GM21515 (cell line): ENCODE data around the gene WNT8B.

ENCODE experiments used
- ATAC-seq: cut with Tn5 transposase; IDR thresholded peaks from one replicate; pipeline ENCODE4 v1.9.1; 2021; ENCODE audit not compliant: unreplicated experiment

WNT8B gene, protein sequence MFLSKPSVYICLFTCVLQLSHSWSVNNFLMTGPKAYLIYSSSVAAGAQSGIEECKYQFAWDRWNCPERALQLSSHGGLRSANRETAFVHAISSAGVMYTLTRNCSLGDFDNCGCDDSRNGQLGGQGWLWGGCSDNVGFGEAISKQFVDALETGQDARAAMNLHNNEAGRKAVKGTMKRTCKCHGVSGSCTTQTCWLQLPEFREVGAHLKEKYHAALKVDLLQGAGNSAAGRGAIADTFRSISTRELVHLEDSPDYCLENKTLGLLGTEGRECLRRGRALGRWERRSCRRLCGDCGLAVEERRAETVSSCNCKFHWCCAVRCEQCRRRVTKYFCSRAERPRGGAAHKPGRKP

DNA sequence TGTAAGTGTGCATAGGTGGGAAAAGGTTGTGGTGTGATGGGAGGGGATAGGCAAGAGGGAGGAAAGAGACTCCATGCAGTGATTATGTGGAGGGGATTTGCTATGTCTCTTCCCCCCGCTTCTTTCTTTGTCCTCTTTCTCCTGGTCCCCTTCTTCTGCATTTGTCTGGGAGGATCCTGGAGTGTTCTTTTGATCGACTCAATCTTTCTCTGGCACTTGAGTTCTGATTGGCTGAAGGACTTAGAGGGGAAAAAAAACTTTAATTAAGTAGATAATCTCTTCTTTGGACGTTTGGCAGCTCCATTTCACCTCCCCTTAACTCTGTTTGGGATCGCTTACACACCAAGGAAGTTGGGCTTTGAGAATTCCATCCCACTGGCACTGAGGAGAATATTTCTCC, at the start of gene WNT8B:
Gene WNT8B, plus strand, starts transcription at position 301 of the 400 bp plus-strand sequence. CDS start 160 bp downstream, outside the sequence.
- ATAC-seq, result no peak

DNA sequence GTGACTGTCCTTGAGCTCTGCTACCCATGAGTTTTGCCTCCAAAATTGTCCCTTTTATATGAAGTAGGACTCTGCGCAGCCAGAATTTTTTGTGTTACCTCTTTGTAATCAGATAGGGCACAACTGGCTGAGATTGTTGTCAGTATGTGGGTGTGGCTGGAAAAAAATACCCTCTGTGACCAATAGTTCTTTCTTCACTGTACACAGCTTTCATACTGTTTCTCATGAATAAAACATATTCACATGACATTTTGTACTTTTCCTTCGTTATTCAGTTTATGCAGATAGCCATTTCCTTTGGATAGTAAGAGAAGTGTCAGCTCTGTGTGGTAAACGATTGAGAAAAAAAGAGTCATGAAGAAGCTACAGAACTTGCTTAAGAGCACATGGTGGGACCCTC, 49.6 kb upstream of the WNT8B start:
- ATAC-seq, result no peak

DNA sequence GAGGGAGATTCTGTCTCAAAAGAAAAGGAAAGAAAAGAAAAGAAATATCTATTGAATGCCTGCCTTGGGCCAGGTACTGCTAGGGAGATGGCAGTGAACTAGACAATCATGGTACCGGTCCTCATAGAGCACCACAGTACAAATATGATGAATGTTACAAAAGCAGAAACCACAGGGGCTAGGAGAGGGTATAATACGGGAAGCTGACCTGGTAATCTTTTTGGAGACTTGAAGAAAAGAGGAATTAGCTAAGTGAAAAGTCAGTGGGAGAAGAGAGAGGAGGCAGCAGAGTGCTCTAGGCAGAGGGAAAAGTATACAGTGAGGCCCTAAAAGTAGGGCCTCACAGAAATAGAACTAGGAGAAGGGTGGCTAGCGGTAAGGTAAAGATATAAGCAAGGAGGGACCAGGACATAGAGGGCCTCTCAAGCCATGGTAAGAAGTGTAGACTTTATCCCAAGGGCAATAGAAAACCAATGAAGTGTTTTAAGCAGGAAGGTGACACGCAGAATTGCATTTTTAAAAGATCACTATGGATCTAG, 42.8 kb upstream of the WNT8B start:
- ATAC-seq, result no peak

DNA sequence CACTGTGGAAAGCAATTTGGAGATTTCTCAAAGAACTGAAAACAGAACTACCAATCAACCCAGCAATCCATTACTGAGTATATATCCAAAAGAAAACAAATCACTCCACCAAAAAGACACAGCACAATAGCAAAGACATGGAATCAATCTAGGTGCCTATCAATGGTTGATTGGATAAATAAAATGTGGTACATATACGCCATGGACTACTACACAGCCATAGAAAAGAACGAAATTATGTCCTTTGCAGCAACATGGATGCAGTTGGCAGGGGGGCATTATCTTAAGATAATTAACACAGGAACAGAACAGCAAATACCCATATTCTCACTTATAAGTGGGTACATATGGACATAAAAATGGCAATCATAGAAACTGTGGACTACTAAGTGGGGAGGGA, 35.4 kb upstream of the WNT8B start:
- no peak for ATAC-seq

DNA sequence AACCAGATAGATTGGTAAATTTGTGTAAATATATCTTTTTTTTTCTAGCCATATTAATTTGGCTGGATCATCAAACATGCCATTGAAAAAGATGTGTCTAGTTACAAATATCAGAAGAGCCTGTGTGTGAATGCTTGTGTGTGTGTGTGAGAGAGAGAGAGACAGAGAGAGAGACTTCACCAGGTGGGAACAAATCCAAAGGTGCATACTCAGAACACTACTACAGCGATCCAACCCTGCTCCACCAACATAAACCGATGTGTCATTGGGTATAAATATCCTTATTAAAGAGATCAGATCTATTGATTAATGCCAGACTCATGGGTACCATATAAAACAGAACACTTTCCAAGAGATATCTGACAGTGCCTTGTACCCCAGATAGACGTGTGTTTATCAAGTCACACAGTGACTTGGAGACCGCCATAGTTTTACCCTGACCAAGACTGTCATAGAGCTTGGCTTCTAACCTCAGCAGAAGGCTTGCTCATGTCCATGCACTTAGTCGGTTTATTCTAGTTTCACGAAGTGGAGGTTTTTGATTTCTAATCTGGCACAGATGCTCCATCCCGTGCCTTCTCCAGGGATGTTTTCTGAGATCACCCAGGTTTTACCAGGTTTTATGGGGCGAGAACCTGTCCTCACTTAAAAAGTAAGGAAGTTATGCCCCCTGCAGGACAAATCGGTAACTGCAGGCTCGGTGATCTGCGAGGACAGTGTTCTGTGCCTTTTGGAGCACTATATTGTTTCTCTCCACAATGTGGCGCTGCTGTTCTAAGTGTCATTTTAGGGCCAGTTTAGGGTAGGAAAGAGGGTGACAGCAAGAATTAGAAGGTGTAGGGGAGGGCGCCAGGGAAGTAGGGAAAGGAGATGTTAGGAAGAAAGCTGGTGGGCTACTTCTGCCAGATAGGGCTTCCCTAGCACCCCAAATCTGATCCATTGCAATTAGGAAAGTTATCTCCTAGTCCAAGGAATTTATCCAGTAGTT, 29.3 kb upstream of the WNT8B start:
- peak; percentile 91 for ATAC-seq

DNA sequence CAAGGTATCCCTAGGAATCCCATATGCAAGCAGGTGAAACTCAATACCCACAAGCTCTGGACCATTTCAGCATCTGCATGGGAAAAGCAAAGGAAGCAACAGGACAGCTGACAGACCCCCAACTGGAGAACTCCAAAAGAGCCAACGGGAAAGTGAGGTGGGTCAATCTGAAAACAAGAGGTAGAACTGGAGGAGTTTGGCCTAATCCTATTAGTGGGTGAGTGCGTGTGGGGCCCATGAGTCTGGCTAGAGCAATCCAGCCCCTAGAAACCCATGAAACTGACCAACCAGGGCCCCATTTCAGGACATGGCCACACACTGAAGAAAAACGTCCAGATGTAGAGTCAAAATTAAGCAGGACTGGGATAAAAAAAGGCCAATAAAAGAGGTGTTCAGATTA, 26.6 kb upstream of the WNT8B start:
- ATAC-seq, result no peak

DNA sequence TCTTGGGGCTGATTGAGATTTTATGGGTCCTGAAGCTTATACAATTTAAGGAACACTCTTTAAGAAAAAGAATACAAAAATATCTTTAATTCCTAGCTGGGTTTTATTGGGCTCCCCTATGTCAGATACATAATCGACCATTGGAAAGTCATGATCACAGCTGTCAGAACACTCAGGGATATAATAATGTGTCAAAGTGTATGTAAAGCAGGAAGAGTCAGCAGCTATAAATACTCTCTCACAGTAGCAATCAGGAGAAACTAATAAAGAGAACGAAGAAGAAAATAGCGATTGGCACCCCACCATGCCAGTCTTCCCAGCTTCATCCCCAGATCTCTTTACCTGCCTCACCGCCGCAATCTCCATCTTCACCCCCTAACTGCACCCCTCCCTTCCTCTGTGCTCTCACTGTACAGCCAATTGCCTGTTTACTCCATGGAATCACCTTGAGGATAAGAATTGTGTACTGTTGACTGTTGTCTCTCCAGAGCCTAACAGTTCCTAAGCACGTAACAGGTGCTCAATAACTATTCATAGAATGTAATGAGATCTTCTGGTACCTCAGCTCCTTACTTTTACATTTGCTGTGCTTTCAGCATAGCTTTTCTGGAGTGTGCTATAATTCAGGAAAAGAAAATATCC, 24.0 kb upstream of the WNT8B start:
- ATAC-seq, result no peak

DNA sequence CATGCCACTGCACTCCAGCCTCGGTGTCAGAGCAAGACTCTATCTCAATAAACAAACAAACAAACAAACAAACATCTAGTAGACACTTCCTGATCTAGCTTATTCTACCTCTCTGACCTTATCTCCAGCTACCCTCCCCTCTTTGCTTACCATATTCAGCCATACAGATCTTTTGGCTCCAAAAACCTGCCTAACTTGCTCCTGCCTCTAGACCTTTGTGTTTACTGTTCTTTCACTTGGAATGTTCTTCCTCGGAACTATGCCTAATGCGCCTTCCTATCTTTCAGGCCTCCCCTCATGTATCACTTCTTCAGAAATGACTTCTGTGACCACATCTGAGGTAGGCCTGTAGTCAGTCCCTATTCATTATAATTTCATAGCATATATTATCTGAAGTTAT, 20.3 kb upstream of the WNT8B start:
- ATAC-seq, result no peak

DNA sequence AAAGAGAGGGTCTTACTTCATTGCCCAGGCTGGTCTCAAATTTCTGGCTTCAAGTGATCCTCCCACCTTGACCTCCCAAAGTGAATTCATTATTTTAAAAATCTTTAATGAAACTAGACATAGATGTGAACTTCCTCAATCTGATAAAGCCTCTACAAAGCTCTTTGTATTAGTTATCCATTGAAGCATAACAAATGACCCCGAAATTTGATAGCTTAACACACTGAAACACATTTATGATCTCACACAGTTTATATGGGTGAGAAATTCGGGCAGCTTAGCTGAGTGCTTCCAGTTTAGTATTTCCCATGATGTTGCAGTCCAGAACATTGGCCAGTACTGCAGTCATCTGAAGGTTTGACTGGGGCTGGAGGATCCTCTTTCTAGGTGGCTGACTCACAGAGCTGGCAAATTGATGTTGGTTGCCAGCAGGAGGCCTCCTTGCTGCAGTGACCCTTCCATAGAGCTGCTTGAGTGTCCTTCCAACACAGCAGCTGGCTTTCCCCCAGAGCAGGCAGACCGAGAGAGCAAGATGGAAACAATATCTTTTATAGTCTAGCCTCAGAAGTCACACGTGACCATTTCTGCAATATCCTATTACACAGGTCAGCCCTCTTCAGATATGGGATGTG, 16.6 kb upstream of the WNT8B start:
- no peak for ATAC-seq

DNA sequence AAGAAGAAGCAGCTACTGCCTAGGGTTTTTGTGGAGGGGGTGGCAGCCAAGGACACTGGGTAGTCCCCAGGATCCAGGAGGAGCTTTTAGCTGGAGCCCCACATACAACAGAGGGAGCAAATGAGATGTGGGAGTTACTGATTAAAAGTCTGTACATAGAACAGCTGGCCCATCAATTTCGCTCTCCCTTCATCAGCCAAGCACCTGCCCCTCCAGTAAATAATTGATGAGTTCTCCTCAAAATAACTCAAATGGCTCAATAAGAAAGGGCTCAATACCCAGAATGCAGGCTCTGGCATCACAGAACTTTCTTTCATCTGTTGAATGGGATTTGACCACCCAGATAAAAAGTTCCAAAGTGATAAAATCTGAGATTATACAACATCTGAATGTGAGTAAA, 15.1 kb upstream of the WNT8B start:
- no peak for ATAC-seq

DNA sequence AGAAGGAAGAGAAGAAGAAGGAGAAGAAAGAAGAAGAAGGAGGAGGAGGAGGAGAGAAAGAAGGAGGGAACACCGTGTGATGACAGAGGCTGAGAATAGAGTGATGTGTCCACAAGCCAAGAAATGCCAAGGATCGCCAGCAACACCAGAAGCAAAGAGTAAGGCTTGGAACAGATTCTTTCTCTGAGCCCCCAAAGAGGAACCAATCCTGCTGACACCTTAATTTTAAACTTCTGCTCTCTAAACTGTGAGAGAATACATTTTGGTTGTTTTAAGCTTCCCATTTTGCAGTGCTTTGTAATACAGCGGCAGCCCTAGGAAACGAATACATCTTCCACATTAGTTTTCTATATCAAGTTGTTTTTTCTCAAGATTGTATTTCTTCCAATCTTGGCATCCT, 13.9 kb upstream of the WNT8B start:
- ATAC-seq, result no peak

DNA sequence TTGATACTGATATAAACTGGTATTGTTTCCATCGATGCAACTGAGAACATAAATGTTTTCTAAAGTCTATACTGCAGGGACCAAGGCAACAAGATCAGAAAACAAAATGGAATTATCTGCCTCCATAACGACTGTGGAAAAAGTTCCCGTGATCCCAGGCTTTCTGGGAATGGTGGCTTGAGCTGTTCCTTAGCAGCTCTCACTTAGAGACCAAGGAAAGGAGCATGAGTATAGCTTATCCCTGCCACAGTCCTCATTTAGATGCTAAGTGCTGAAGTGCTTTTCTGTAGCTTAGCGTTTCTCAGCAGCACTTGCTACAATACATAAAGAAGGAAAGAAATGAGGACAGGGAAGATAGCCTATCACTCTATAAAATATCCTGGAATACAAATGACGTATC, 5.5 kb downstream of the WNT8B start:
- no peak for ATAC-seq

DNA sequence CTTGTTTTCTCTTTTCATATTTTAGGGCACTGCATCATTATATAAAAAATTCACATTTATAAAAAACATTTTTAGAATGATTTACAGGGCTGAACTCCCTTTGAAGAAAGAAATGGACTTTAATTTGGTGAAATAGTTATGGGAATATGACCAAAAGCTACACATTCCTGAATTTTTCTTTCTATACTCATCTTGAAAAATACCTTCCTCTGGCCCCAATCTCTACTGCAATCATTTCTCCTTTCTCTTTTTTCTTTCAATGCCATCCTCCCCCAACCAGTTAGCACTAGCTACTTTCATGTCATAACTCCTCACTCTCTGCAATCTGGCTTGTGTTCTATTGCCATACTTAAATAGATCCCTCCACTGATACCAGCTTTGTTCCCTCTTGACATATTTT, 6.2 kb downstream of the WNT8B start:
- no peak for ATAC-seq

DNA sequence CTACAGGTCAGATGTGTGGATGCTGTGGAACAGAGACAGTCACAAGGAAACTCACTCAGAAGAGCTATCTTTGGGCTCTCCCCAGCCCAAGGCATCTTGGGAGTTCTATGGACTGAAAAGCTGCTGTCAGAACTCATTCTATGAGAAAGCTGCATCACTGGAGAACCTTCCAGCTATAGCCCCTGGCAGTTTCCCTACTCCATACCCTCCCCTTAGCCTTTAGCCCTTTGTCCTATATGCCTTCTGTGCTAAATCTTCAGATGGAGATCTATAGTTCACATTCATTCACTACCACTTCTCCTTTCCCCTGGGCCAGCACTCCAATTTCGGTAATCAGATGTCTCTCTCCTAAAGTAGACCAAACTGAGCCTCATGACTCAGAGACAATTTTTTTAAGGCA, 6.9 kb downstream of the WNT8B start:
- no peak for ATAC-seq

DNA sequence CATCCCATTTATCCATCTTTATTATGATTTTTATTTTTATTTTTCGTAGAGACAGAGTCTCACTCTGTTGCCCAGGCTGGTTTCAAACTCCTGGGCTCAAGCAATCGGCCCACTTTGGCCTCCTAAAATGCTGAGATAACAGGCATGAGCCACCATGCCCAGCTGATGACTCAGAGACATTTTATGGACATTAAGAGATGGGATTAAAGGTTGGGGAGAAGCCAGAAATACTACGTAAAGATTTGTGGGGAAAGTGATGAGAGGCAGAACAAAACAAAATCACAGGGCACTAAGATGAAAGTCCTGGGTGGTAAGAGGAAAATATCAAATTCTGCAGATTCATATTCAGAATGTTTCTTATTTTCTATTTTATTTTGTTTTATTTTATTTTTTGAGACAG, 7.6 kb downstream of the WNT8B start:
- no peak for ATAC-seq

DNA sequence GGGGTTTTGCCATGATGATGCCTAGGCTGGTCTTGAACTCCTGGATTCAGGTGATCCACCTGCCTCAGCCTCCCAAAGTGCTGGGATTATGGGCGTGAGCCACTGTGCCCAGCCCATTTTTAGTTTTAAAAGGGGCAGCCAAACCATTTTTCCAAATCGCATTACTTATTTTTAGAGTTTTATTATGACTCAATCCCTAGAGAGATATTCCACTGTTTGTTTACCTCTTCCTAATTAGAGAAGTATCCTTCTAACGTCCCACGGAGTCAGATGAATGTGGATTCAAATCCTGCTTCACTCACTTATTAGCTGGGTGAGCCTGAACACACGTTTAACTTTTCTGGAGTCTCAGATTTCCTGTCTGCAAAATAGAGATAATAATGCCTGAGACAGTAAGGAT, 15.2 kb downstream of the WNT8B start:
- ATAC-seq, result no peak

DNA sequence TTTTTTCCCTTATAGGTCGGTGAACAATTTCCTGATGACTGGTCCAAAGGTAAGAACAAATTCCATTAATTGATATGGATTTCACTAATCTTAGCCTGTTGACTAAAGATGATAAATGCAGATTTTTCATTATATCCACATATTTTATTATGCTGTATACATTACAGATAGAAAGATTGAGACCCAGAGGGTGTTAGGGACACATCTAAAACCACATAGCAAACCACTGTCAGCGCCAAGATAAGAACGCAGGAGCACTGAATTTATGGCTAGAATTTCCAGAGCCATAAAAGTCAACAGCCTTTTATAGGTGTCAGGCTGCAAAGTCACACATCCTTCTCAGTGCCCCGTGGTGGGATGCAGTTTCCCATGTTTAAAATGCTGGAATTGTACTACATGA, 16.2 kb downstream of the WNT8B start:
- ATAC-seq, result no peak

DNA sequence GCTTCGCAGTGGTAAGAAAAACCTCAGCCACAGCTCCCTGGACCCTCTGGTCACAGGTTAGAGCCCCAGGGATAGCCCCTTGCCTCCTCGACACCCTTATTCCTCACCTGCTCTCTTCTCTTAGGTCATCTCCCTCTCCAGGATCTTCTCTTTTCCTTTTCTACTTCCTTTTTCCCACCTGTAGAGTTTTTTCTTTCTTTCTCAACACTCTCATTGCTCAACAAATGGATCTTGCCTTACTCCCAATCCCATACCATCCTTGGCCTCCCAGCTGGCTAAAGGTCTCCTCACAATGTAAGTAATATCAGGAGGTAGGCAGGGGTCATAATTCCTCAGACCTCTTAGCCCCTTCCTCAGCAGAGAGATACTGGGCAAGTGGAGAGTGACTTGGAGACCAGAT, 17.2 kb downstream of the WNT8B start:
- ATAC-seq, result no peak

DNA sequence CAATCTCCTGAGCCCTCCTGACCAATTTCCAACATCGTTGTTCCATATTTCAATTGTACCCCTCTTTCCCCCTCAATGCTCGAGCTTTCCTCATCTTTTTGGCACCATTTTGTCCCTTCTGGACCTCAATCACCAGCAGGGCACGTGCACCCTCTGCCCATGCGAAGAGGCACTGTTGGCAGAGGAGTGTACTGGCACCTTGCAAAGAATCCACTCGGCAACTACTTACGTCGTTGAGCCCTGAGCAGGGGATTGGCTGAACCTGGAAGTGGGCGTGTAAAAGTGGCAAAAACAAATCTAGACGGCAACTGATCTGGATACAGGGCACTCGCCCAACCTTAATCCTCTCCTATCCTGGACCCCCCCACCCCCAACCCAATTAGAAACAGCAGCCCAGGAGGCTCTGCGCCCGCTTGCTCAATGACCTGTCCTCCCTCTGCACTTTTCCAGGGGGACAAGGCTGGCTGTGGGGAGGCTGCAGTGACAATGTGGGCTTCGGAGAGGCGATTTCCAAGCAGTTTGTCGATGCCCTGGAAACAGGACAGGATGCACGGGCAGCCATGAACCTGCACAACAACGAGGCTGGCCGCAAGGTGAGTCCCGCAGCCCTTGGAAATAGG, 18.8 kb downstream of the WNT8B start:
- peak; percentile 97 for ATAC-seq

DNA sequence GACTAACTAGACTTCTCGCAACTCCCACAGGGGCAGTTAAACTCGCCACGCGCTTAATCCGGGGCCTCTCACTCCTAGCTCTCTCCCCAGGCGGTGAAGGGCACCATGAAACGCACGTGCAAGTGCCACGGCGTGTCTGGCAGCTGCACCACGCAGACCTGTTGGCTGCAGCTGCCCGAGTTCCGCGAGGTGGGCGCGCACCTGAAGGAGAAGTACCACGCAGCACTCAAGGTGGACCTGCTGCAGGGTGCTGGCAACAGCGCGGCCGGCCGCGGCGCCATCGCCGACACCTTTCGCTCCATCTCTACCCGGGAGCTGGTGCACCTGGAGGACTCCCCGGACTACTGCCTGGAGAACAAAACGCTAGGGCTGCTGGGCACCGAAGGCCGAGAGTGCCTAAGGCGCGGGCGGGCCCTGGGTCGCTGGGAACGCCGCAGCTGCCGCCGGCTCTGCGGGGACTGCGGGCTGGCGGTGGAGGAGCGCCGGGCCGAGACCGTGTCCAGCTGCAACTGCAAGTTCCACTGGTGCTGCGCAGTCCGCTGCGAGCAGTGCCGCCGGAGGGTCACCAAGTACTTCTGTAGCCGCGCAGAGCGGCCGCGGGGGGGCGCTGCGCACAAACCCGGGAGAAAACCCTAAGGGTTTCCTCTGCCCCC, 19.5 kb downstream of the WNT8B start:
- ATAC-seq, result no peak
